GM18502 (cell line): ENCODE measurements around the gene PPP1R9A.

Experiments used
- ATAC-seq: cut with Tn5 transposase; IDR thresholded peaks from one replicate; pipeline ENCODE4 v1.9.1; 2021; ENCODE audit warnings: mild to moderate bottlenecking; ENCODE audit not compliant: unreplicated experiment, poor library complexity

The PPP1R9A gene

GRCh38 chr7:95330204-95330960, 423.0 kb downstream of the PPP1R9A start:
- peak; percentile 98 for ATAC-seq

- ATAC-seq: peak; percentile 32
Measured at GRCh38 chr7:95330961-95331337, 423.6 kb downstream of the PPP1R9A start.

GRCh38 chr7:95334447-95334846, 427.1 kb downstream of the PPP1R9A start:
- no peak for ATAC-seq

- no peak for ATAC-seq
Measured at GRCh38 chr7:95335093-95335492, 427.7 kb downstream of the PPP1R9A start.

- no peak for ATAC-seq
Measured at GRCh38 chr7:95338832-95339231, 431.4 kb downstream of the PPP1R9A start.

- ATAC-seq: no peak
Measured at GRCh38 chr7:95340491-95340890, 433.1 kb downstream of the PPP1R9A start.

- no peak for ATAC-seq
Measured at GRCh38 chr7:95342029-95342428, 434.6 kb downstream of the PPP1R9A start.

GRCh38 chr7:95342642-95343307, 435.4 kb downstream of the PPP1R9A start:
- no peak for ATAC-seq
